HEK293 (cell line): ENCODE measurements around the gene DDX31.

Source experiments
- CTCF ChIA-PET: fragments of 350-600 bp; formaldehyde crosslinking; extraction: SDS; loops from one replicate; lab custom pipeline; 2021; ENCODE audit warnings: antibody characterized with exemption; lab: Yijun Ruan, JAX
- POLR2A ChIA-PET: fragments of 300-600 bp; formaldehyde crosslinking; extraction: SDS; loops from one replicate; lab custom pipeline; 2020; ENCODE audit warnings: antibody characterized with exemption, inconsistent platforms; lab: Yijun Ruan, JAX
- H3K27ac ChIP-seq: fragments of 200-500 bp; sonication (Bioruptor generic); 2 replicates; pipeline ENCODE4 v1.5.1; 2014; ENCODE audit warnings: low read depth, low read length, control low read depth, inconsistent platforms; ENCODE audit errors: extremely low read depth
- H3K36me3 ChIP-seq, 2 experiments: fragments of 200-500 bp in 1 of 2; sonication (Bioruptor generic) in 1 of 2; 1 replicate in 1 of 2; 2 replicates in 1 of 2; pipeline ENCODE4 v1.5.1; 2014 to 2017; ENCODE audit warnings: inconsistent platforms in 2 of 2, low read length in 2 of 2; ENCODE audit not compliant: control insufficient read depth in 2 of 2, insufficient read depth in 1 of 2
- H3K4me1 ChIP-seq: fragments of 200-500 bp; sonication (Bioruptor generic); 2 replicates; pipeline ENCODE4 v1.5.1; 2014; ENCODE audit warnings: mild to moderate bottlenecking, low read length, inconsistent platforms; ENCODE audit not compliant: control insufficient read depth, insufficient read depth
- H3K4me3 ChIP-seq: 2 replicates; pipeline ENCODE4 v1.5.1; 2011; ENCODE audit warnings: low read depth, mild to moderate bottlenecking, control low read depth, low read length, moderate library complexity
- H3K9me3 ChIP-seq: fragments of 200-500 bp; sonication (Bioruptor generic); 2 replicates; pipeline ENCODE4 v1.5.1; 2014; ENCODE audit warnings: low read depth, low read length, inconsistent platforms; ENCODE audit not compliant: control insufficient read depth, insufficient read depth
- BCL11B ChIP-seq: fragments of 450-650 bp; formaldehyde crosslinking; IDR thresholded peaks from 2 replicates; pipeline ENCODE4 v1.5.1; 2016; ENCODE audit warnings: low read depth, missing biosample characterization, missing genetic modification characterization
- SP3 ChIP-seq: fragments of 450-650 bp; formaldehyde crosslinking; IDR thresholded peaks from 2 replicates; pipeline ENCODE4 v1.5.1; 2016; ENCODE audit warnings: missing biosample characterization, missing genetic modification characterization
- YY1 ChIP-seq: fragments of 450-650 bp; formaldehyde crosslinking; IDR thresholded peaks from 2 replicates; pipeline ENCODE4 v1.5.1; 2018; ENCODE audit warnings: missing biosample characterization, missing genetic modification characterization
- ZBTB10 ChIP-seq: fragments of 450-650 bp; formaldehyde crosslinking; IDR thresholded peaks from 2 replicates; pipeline ENCODE4 v1.5.1; 2016; ENCODE audit warnings: missing biosample characterization, missing genetic modification characterization
- ZBTB11 ChIP-seq: fragments of 450-650 bp; formaldehyde crosslinking; conservative IDR thresholded peaks from 2 replicates; pipeline ENCODE4 v1.5.1; 2016; ENCODE audit warnings: low read depth, missing biosample characterization, missing genetic modification characterization
- ZEB2 ChIP-seq: fragments of 450-650 bp; formaldehyde crosslinking; IDR thresholded peaks from 2 replicates; pipeline ENCODE4 v1.5.1; 2016; ENCODE audit warnings: missing biosample characterization, missing genetic modification characterization
- ZFP41 ChIP-seq: fragments of 450-650 bp; formaldehyde crosslinking; IDR thresholded peaks from 2 replicates; pipeline ENCODE4 v1.5.1; 2016; ENCODE audit warnings: missing biosample characterization, missing genetic modification characterization, borderline replicate concordance
- ZNF121 ChIP-seq: fragments of 450-650 bp; formaldehyde crosslinking; IDR thresholded peaks from 2 replicates; pipeline ENCODE4 v1.5.1; 2016; ENCODE audit warnings: missing biosample characterization, missing genetic modification characterization
- ZNF132 ChIP-seq: fragments of 450-650 bp; formaldehyde crosslinking; IDR thresholded peaks from 2 replicates; pipeline ENCODE4 v1.5.1; 2017; ENCODE audit warnings: missing biosample characterization, missing genetic modification characterization, borderline replicate concordance
- ZNF138 ChIP-seq: fragments of 450-650 bp; formaldehyde crosslinking; IDR thresholded peaks from 2 replicates; pipeline ENCODE4 v1.5.1; 2016; ENCODE audit warnings: missing biosample characterization, missing genetic modification characterization, borderline replicate concordance
- ZNF175 ChIP-seq: fragments of 450-650 bp; formaldehyde crosslinking; IDR thresholded peaks from 2 replicates; pipeline ENCODE4 v1.5.1; 2016; ENCODE audit warnings: missing biosample characterization, missing genetic modification characterization
- ZNF221 ChIP-seq: fragments of 450-650 bp; formaldehyde crosslinking; IDR thresholded peaks from 2 replicates; pipeline ENCODE4 v1.5.1; 2017; ENCODE audit warnings: missing biosample characterization, missing genetic modification characterization, borderline replicate concordance
- ZNF292 ChIP-seq: fragments of 450-650 bp; formaldehyde crosslinking; IDR thresholded peaks from 2 replicates; pipeline ENCODE4 v1.5.1; 2016; ENCODE audit warnings: low read depth, missing biosample characterization, missing genetic modification characterization, borderline replicate concordance
- ZNF311 ChIP-seq: fragments of 450-650 bp; formaldehyde crosslinking; IDR thresholded peaks from 2 replicates; pipeline ENCODE4 v1.5.1; 2017; ENCODE audit warnings: missing biosample characterization, missing genetic modification characterization, borderline replicate concordance
- ZNF366 ChIP-seq: fragments of 450-650 bp; formaldehyde crosslinking; conservative IDR thresholded peaks from 2 replicates; pipeline ENCODE4 v1.5.1; 2016; ENCODE audit warnings: missing biosample characterization, missing genetic modification characterization
- ZNF513 ChIP-seq: fragments of 450-650 bp; IDR thresholded peaks from 2 replicates; pipeline ENCODE4 v1.5.1; 2018; ENCODE audit warnings: missing biosample characterization, missing genetic modification characterization
- ZNF660 ChIP-seq: fragments of 450-650 bp; IDR thresholded peaks from 2 replicates; pipeline ENCODE4 v1.5.1; 2018; ENCODE audit warnings: missing biosample characterization, mild to moderate bottlenecking, missing genetic modification characterization
- ZNF768 ChIP-seq: fragments of 450-650 bp; formaldehyde crosslinking; IDR thresholded peaks from 2 replicates; pipeline ENCODE4 v1.5.1; 2018; ENCODE audit warnings: missing biosample characterization, mild to moderate bottlenecking, missing genetic modification characterization
- TF ChIP-seq, protein P1 (sequence below): fragments of 450-650 bp; formaldehyde crosslinking; IDR thresholded peaks from 2 replicates; pipeline ENCODE4 v1.5.1; 2017; ENCODE audit warnings: missing biosample characterization, missing genetic modification characterization
- TF ChIP-seq, protein P2 (sequence below): fragments of 450-650 bp; formaldehyde crosslinking; IDR thresholded peaks from 2 replicates; pipeline ENCODE4 v1.5.1; 2016; ENCODE audit warnings: missing biosample characterization, missing genetic modification characterization

The DDX31 gene

DNA sequence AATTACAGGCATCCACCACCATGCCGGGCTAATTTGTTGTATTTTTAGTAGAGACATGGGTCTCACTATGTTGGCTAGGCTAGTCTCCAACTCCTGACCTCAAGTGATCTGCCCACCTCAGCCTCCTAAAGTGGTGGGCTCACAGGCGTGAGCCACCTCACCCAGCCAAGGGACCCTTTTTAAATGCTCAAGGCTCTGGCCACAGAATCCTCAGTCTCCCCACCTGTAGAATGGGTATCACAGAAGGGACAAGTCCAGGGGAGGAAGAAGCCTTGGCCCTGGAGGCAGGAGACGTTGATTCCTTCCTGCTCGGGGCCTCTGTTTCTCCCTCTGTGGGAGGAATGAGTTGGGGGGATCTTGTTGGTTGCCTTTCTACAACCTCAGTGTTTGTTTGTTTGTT is 46.2 kb upstream of the DDX31 start:
- Histone ChIP-seq H3K4me3 (no peak overlapping the region), H3K27ac (no peak overlapping the region), H3K9me3 (no peaks in the 10 kb centered on the region), H3K4me1 (no peaks in the 10 kb centered on the region), H3K36me3 (no peaks in the 10 kb centered on the region)
- ChIA-PET CTCF (no interaction called here), POLR2A (no interaction called here)
- TF ChIP-seq, protein P1, sequence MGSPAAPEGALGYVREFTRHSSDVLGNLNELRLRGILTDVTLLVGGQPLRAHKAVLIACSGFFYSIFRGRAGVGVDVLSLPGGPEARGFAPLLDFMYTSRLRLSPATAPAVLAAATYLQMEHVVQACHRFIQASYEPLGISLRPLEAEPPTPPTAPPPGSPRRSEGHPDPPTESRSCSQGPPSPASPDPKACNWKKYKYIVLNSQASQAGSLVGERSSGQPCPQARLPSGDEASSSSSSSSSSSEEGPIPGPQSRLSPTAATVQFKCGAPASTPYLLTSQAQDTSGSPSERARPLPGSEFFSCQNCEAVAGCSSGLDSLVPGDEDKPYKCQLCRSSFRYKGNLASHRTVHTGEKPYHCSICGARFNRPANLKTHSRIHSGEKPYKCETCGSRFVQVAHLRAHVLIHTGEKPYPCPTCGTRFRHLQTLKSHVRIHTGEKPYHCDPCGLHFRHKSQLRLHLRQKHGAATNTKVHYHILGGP (tag by site-specific recombination) = no peak
- TF ChIP-seq ZNF768 (tag by site-specific recombination) (no peak), ZNF121 (tag by site-specific recombination) (0 out of 2 replicates have a peak, but pooled peaks have one; percentile 20)

GRCh38 chr9:132712753-132713152 is 43.0 kb upstream of the DDX31 start:
- H3K4me3 ChIP-seq = no peak overlapping the region
- ChIA-PET CTCF (no interaction called here), POLR2A (no interaction called here)
- no peaks in the 10 kb centered on the region for H3K9me3 ChIP-seq
- no peak overlapping the region for H3K27ac ChIP-seq
- H3K4me1 ChIP-seq = no peaks in the 10 kb centered on the region
- no peaks in the 10 kb centered on the region for H3K36me3 ChIP-seq
- TF ChIP-seq ZNF138 = no peak
- TF ChIP-seq, protein P2, sequence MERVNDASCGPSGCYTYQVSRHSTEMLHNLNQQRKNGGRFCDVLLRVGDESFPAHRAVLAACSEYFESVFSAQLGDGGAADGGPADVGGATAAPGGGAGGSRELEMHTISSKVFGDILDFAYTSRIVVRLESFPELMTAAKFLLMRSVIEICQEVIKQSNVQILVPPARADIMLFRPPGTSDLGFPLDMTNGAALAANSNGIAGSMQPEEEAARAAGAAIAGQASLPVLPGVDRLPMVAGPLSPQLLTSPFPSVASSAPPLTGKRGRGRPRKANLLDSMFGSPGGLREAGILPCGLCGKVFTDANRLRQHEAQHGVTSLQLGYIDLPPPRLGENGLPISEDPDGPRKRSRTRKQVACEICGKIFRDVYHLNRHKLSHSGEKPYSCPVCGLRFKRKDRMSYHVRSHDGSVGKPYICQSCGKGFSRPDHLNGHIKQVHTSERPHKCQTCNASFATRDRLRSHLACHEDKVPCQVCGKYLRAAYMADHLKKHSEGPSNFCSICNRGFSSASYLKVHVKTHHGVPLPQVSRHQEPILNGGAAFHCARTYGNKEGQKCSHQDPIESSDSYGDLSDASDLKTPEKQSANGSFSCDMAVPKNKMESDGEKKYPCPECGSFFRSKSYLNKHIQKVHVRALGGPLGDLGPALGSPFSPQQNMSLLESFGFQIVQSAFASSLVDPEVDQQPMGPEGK = no peak
- TF ChIP-seq ZBTB11 = no peak
- TF ChIP-seq ZNF292 (tag by site-specific recombination) = no peak
- TF ChIP-seq ZNF221 (tag by site-specific recombination) = no peak
- no peak for TF ChIP-seq ZNF311
- TF ChIP-seq BCL11B (tag by site-specific recombination) = no peak
- TF ChIP-seq SP3 = no peak
- TF ChIP-seq ZNF175 (tag by site-specific recombination) = no peak
- TF ChIP-seq ZNF513 = no peak
- TF ChIP-seq ZFP41 (tag by site-specific recombination) = no peak
- TF ChIP-seq ZEB2 (tag by site-specific recombination) = no peak
- no peak for TF ChIP-seq ZNF660 (tag by site-specific recombination)
- TF ChIP-seq YY1 = no peak
- TF ChIP-seq ZBTB10 = no peak
- TF ChIP-seq ZNF366 (tag by site-specific recombination) = no peak
- TF ChIP-seq ZNF132 (tag by site-specific recombination) = no peak
